Endothelial cell of umbilical vein (primary cell): ENCODE data around the gene MAST1.

Experiments
- EZH2 ChIP-seq: IDR thresholded peaks from 2 replicates; pipeline ENCODE4 v1.6.1; 2012; ENCODE audit warnings: borderline replicate concordance, low read depth, mild to moderate bottlenecking, moderate library complexity, low read length, inconsistent platforms; ENCODE audit not compliant: severe bottlenecking
- FOS ChIP-seq: IDR thresholded peaks from 2 replicates; pipeline ENCODE4 v1.6.1; 2011; ENCODE audit warnings: mild to moderate bottlenecking, low read length, moderate library complexity, borderline replicate concordance; ENCODE audit not compliant: insufficient read depth
- POLR2A ChIP-seq: IDR thresholded peaks from 2 replicates; pipeline ENCODE4 v1.6.1; 2012; ENCODE audit warnings: low read depth, mild to moderate bottlenecking, control low read depth, low read length
- POLR2AphosphoS5 ChIP-seq: IDR thresholded peaks from 2 replicates; pipeline ENCODE4 v1.6.1; 2012; ENCODE audit warnings: low read depth, mild to moderate bottlenecking, control low read depth, low read length, moderate library complexity; ENCODE audit not compliant: insufficient read depth
- TF ChIP-seq, protein P1 (sequence below), 2 donors: IDR thresholded peaks; 1 replicate in 1 of 2; 2 replicates in 1 of 2; pipeline ENCODE4 v1.5.1; 2011; ENCODE audit warnings: low read length in 2 of 2, mild to moderate bottlenecking in 2 of 2, moderate library complexity in 2 of 2, control low read depth in 1 of 2, inconsistent platforms in 1 of 2, low read depth in 1 of 2; ENCODE audit not compliant: insufficient read depth in 1 of 2; ENCODE audit errors: extremely low read depth in 1 of 2
- TF ChIP-seq, protein P2 (sequence below): IDR thresholded peaks from 2 replicates; pipeline ENCODE4 v1.6.1; 2011; ENCODE audit not compliant: insufficient read depth, insufficient read length

DNA sequence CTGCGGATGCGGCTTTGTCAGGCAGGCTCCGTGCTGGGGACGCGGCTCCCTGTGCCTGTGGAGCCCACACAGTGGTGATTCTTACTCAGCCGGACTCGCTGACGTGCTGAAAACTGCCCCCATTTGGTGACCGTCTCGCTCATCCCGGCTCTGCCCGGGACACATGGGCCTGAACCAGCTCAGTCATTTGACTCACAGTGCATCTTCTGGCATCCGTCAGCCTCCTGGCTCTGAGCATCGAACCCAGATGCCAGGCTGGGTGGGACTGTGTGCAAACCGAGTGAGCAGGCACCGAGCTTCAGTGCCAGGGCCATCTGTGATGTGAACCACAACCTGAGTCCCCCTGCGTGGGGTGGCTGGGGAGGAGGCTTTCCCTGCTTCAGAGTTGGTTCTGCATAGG, 58.1 kb downstream of the MAST1 start:
- TF ChIP-seq, protein P1, sequence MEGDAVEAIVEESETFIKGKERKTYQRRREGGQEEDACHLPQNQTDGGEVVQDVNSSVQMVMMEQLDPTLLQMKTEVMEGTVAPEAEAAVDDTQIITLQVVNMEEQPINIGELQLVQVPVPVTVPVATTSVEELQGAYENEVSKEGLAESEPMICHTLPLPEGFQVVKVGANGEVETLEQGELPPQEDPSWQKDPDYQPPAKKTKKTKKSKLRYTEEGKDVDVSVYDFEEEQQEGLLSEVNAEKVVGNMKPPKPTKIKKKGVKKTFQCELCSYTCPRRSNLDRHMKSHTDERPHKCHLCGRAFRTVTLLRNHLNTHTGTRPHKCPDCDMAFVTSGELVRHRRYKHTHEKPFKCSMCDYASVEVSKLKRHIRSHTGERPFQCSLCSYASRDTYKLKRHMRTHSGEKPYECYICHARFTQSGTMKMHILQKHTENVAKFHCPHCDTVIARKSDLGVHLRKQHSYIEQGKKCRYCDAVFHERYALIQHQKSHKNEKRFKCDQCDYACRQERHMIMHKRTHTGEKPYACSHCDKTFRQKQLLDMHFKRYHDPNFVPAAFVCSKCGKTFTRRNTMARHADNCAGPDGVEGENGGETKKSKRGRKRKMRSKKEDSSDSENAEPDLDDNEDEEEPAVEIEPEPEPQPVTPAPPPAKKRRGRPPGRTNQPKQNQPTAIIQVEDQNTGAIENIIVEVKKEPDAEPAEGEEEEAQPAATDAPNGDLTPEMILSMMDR (IDR thresholded peaks at IDR 0.05; ENCODE audit: extremely low read depth in 1 of 2, insufficient read depth in 1 of 2, low read depth in 1 of 2, low read length in 2 of 2): no peak
- TF ChIP-seq POLR2A (no peak), POLR2AphosphoS5 (no peak), FOS (no peak), EZH2 (no peak)
- TF ChIP-seq, protein P2, sequence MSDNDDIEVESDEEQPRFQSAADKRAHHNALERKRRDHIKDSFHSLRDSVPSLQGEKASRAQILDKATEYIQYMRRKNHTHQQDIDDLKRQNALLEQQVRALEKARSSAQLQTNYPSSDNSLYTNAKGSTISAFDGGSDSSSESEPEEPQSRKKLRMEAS: no peak
